UCSD-AML1 (cell line): ENCODE measurements around the gene UBR1.

Experiments used
- DNase-seq: peaks from one replicate; lab custom pipeline; 2025; ENCODE audit not compliant: unreplicated experiment; lab: John Stamatoyannopoulos, UW

UBR1 gene

GRCh38 chr15:43107751-43108150 is 1.9 kb upstream of the UBR1 start:
- no peak for DNase-seq

- no peak for DNase-seq
These were observed 620 bp upstream of the UBR1 start for GRCh38 chr15:43106486-43106829.

- peak; percentile 43 for DNase-seq
These were observed 631 bp downstream of the UBR1 start for GRCh38 chr15:43105077-43105736.

- DNase-seq, result no peak
These were observed 1.4 kb downstream of the UBR1 start for GRCh38 chr15:43104426-43104825.

- no peak for DNase-seq
These were observed 1.9 kb downstream of the UBR1 start for GRCh38 chr15:43103907-43104306.

GRCh38 chr15:43102187-43102586 is 3.7 kb downstream of the UBR1 start:
- no peak for DNase-seq

GRCh38 chr15:43100971-43101370 is 4.9 kb downstream of the UBR1 start:
- DNase-seq, result no peak

- no peak for DNase-seq
These were observed 6.6 kb downstream of the UBR1 start for GRCh38 chr15:43099105-43099845.

- no peak for DNase-seq
These were observed 9.4 kb downstream of the UBR1 start for GRCh38 chr15:43096411-43096810.

GRCh38 chr15:43095708-43096347 is 10.0 kb downstream of the UBR1 start:
- DNase-seq, result no peak

GRCh38 chr15:43095243-43095642 is 10.6 kb downstream of the UBR1 start:
- DNase-seq, result no peak

- no peak for DNase-seq
These were observed 11.3 kb downstream of the UBR1 start for GRCh38 chr15:43094416-43095030.

- no peak for DNase-seq
These were observed 12.8 kb downstream of the UBR1 start for GRCh38 chr15:43093026-43093425.

- DNase-seq, result no peak
These were observed 14.0 kb downstream of the UBR1 start for GRCh38 chr15:43091859-43092258.

- DNase-seq, result no peak
These were observed 19.3 kb downstream of the UBR1 start for GRCh38 chr15:43086551-43086950.

- DNase-seq, result no peak
These were observed 19.9 kb downstream of the UBR1 start for GRCh38 chr15:43085921-43086320.

- DNase-seq, result no peak
These were observed 23.3 kb downstream of the UBR1 start for GRCh38 chr15:43082509-43082908.

GRCh38 chr15:43081283-43081682 is 24.6 kb downstream of the UBR1 start:
- DNase-seq, result no peak

GRCh38 chr15:43071451-43071850 is 34.4 kb downstream of the UBR1 start:
- no peak for DNase-seq

GRCh38 chr15:43070893-43071292 is 34.9 kb downstream of the UBR1 start:
- DNase-seq, result no peak

- DNase-seq, result no peak
These were observed 35.6 kb downstream of the UBR1 start for GRCh38 chr15:43070249-43070648.
